RCC 7860 (cell line): ENCODE measurements around the gene APOL4.
A peak's percentile ranks its signal among the peaks of the same experiment; 100 is the strongest.
"Not testable (repeated sequence)": the region's sequence is repeated elsewhere in the genome, so short reads cannot be mapped to it uniquely, and the experiment has no call there.

ENCODE experiments used
- DNase-seq: peaks from one replicate; pipeline ENCODE4 v3.0.0-alpha.2; 2015; ENCODE audit warnings: low spot score
- FAIRE-seq: peaks from 2 replicates; lab custom pipeline; 2012; peaks lifted over from hg19 to GRCh38; lab: Jason Lieb, UNC

APOL4 gene

DNA sequence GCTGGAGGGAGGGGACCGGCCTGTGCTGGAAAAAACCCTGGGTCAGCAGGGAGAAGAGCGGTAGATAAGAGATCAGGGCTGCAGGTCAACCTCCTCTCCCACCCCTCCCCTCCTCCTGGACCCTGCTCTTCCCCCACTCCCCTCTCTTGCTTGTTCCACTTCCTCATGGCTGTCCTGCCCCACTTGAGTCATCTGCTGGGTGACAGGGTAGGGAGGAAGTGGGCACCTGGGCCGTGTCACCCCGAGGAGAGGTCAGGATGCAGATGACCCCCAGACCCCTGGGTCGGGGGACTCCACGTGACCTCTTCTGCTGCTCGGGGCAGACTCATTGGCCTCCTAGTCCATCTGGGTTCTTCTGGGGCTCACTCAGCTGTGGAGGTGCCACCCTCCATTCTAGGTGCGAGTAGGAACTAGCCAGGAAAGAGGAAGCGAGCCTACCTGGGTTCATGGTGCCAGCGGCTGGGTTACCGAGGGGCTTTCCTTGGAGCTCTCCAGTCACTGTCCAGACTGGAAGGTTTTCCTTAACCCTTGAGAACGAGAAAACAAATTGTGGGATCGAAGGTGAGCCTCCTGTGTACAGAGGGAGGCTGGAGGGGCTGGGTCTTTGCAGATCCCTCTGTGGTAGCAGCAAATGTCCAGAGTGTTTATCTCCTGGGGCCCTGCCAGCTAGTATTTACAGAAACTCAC is 31.2 kb upstream of the APOL4 start:
- DNase-seq (no peak), FAIRE-seq (no peak)

GRCh38 chr22:36231051-36231450 is 29.4 kb upstream of the APOL4 start:
- FAIRE-seq, DNase-seq: not testable (repeated sequence)

- not testable (repeated sequence) for DNase-seq, FAIRE-seq
These were observed 28.0 kb upstream of the APOL4 start for GRCh38 chr22:36229649-36230048.

DNA sequence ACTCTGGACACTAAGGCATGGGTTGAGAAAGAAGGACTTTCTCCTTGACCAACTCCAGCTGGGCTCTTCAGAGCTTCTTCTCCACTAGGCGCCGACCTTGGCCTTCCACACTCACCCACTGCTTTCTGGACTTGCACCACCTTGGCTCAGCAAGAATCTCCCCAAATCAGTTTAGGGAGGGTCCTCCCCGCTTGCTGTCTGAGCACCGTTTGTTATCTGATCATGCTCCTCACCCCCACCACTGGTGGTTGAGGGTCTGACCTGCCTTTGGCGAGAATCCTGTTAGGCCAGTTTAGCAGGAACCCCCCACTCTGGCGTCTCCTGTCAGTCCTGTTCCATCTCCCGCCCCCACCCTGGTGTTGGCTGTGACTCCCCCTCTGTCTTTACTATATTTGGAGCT is 27.3 kb upstream of the APOL4 start:
- DNase-seq (no peak), FAIRE-seq (no peak)

- FAIRE-seq, DNase-seq: not testable (repeated sequence)
These were observed 26.8 kb upstream of the APOL4 start for GRCh38 chr22:36228369-36228768.

GRCh38 chr22:36227806-36228205 is 26.2 kb upstream of the APOL4 start:
- DNase-seq (no peak), FAIRE-seq (no peak)

GRCh38 chr22:36227396-36227795 is 25.8 kb upstream of the APOL4 start:
- FAIRE-seq (no peak), DNase-seq (no peak)

- no peak for FAIRE-seq
- DNase-seq, result no peak
These were observed 24.6 kb upstream of the APOL4 start for GRCh38 chr22:36226189-36226588.

DNA sequence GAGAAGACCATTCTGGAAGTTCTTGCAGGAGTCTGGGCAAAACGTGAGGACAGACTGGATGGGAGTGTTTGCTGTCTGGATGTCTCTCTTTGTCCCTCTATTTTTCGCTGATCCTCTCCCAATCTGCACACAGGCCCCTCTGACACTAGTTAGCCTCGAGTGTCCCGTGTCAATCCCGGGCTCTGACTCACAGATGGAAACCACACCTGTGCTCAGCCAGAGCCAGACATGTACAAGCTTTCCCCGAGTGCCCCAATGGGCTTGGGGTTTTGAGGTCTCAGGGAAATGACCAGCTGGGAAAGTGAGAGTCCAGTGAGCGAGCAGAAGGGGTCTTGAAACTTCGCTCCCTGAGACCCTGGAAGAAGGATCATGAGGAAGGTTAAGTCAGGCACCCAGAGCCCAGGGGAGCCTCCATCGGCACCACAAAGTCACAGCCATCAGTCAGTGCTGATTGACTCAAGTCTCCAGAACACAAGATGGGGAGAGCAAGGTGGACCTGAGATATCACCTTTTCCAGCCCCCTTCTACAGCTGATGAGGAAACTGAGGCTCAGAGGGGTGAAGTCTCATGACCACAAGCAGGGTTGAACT is 23.8 kb upstream of the APOL4 start:
- FAIRE-seq, result no peak

DNA sequence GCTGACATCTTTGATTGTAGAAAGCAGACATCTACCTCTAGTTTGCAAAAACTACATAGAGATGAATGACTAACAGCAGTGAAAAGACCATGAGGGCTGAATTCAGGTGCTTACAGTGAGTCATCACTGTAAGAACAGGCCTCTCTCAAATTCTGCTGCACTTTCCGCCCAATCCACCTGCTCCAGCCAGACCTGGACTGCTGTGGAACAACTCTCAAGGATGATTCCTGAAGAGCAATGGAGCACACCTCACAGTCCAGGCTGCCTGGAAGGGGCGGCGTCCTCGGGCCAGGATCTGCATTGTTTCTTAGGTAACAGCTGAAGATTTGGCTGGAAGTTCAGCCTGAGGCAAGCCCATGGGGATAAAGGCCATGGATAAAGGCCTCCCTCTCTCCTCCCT is 22.6 kb upstream of the APOL4 start:
- no peak for DNase-seq
- FAIRE-seq, result no peak

More for the DNA sequence above, 23.8 kb upstream of the APOL4 start:
- no peak for DNase-seq

DNA sequence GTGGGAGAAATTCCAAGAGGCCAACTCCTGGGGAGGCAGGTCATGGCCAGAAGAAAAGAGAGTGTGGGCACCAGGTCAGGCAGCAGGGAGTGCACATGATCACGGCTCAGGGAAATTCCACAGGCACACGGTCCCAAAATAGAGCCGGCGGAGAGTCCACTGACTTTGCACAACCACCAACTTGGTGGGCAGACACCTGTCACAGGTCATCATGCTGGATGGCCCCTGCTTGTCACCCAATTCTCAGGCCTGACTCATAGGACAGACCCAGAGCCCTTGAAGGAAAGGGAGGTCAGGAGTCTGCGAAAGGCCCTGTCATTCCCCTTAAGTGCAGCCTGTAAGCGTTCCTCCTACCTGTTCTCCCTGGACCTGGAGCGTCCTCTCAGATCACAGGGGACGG is 21.9 kb upstream of the APOL4 start:
- FAIRE-seq, result no peak
- DNase-seq, result no peak

DNA sequence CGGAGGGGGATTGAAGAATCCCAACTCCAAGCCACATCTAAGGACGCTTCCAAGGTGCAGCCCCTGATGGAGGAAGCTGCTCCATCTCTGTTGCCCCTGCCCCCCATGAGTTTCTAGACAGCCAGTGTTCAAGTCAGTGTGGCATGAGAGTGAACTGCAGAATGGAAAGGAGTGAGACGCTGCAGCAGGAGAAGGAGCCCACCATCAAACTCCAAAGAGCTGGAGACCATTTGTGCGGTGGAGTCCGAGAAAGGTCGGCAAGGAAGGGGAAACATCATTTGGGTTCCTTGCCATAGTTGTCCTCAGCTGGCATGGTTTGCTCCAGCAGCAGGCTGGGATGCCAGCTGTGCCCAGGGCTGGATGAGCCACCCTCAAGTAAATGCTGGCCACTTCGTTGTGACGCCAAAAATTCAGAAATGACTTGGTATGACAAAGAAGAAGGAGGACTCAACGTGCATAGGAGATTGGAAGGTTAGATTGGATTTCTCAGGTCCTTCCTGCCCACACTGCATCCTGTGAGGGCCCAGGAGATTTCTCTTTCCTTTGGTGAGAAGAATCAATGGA is 21.4 kb upstream of the APOL4 start:
- DNase-seq (no peak), FAIRE-seq (no peak)

- FAIRE-seq, result no peak
- DNase-seq, result no peak
These were observed 20.5 kb upstream of the APOL4 start for GRCh38 chr22:36221799-36222751.

DNA sequence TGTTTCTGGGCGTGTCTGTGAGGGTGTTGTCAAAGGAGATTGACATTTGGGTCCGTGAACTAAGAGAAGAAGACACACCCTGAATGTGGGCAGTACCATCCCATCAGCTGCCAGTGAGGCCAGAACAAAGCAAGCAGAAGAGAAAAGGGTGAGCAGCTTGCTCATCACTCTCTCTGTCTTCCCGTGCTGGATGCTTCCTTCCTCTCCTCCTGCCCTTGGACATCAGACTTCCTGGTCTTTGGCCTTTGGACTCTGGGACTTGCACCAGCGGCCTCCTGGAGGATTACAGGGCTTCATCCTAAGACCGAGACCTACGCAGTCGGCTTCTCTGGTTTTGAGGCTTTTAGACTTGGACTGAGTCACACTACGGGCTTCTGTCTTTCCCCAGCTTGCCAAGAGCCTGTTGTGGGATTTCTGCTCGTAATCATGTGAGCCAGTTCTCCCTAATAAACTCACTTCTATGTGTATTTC is 18.9 kb upstream of the APOL4 start:
- DNase-seq, result peak; percentile 55

GRCh38 chr22:36218648-36219193 is 17.1 kb upstream of the APOL4 start:
- FAIRE-seq (no peak), DNase-seq (no peak)

More for the DNA sequence above, 18.9 kb upstream of the APOL4 start:
- peak; percentile 71 for FAIRE-seq

DNA sequence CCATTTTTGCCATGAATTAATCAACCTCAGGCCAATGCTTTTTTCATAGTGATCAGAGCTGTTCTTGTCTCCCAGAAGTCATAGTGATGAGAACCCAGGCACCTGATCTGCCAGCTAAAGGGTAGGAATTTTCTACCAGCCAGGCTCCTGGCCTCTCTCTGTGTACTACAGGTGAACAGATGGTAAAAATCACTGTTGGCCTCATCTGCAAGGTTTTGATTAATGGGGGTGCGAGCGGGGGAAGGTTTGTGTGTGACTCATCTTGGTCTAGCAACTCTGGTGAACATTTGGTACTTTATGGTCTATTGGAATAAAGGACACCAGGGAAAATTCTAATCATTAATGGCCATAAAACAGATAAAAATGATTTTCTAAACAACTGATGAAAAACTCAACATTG is 14.4 kb upstream of the APOL4 start:
- FAIRE-seq (no peak), DNase-seq (no peak)

GRCh38 chr22:36213586-36213985 is 12.0 kb upstream of the APOL4 start:
- no peak for DNase-seq
- no peak for FAIRE-seq

GRCh38 chr22:36212901-36213300 is 11.3 kb upstream of the APOL4 start:
- DNase-seq (no peak), FAIRE-seq (no peak)

- peak; percentile 25 for FAIRE-seq
- peak; percentile 18 for DNase-seq
These were observed 9.7 kb upstream of the APOL4 start for GRCh38 chr22:36211237-36211861.

DNA sequence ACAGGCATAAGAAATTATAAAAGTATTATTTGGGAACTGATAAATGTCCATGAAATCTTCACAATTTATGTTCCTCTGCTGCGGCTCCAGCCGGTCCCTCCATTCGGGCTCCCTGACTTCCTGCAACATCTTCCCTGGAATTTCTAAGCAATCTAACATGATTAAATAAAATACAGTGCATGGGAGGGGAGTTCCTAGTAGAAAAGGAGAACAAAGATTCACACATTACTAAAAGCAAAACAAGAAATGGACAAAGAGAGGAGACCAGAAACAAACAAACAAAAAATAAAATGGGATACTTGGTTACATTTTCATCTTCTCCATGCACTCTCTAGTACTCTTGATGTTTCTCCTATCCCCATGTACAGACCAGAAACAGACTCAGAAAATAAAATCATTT is 8.6 kb upstream of the APOL4 start:
- FAIRE-seq, result no peak
- no peak for DNase-seq
